GM19099 (cell line): ENCODE data around the gene DENND1C.

Experiments used
- POLR2A ChIP-seq: IDR thresholded peaks from 3 replicates; pipeline ENCODE4 v1.6.1; 2011; ENCODE audit warnings: low read depth; ENCODE audit not compliant: insufficient read length; ENCODE audit errors: extremely low read depth

The DENND1C gene

GRCh38 chr19:6475321-6476108, 6.1 kb downstream of the DENND1C start:
- TF ChIP-seq POLR2A = no peak

DNA sequence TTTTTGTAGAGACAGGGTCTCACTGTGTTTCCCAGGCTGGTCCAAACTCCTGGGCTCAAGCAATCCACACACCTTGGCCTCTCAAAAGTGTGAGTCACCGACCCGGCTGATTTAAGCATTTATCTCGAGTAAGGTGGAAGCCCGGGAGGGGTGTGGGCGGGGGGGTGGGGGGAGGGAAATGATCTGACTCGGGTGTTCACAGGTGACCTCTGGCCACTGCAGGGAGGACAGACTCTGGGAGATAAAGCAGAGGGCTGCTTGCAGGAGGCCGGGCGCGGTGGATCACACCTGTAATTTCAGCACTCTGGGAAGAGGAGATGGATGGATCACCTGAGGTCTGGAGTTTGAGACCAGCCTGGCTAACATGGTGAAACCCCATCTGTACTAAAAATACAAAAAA, 7.9 kb downstream of the DENND1C start:
- TF ChIP-seq POLR2A = no peak

DNA sequence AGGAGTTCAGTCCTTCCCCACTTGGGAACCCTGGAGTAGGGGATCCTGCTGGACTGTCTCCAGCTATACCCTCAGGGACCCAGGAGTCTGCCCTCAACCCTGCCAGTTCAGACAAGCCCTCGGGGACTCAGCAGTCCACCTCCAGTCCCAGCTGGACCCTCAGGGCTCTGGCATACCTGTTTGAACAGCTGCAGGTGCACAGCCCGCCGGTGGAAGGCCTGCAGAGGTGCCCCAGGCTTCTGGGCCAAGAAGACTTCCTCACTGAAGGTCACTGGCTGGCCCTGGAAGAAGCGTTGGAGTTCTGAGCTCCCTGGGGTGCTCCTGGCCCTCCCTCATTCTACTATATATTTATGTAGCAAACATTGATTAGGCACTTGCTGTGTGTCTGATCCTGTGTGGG, 8.9 kb downstream of the DENND1C start:
- no peak for TF ChIP-seq POLR2A

GRCh38 chr19:6471076-6471475, 10.5 kb downstream of the DENND1C start:
- TF ChIP-seq POLR2A = no peak

DNA sequence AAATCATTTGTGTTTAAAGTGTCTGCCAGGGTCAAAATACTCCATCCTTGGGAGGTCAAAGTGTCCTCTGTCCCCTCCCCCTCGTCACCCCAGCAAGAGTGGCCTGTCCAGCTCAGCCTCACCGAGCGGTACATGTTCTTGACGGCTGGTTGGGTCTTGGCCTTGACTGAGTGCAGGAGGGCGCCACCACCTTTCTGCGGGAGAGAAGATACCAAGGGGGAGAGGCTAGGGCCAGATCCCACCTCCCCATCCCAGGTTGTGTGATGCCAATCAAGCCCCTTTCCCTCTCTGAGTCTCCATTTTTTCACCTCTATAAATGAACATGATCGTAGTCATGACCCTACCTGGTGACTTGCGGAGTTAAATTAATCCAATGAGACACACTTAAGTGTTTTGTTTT, 11.4 kb downstream of the DENND1C start:
- no peak for TF ChIP-seq POLR2A

DNA sequence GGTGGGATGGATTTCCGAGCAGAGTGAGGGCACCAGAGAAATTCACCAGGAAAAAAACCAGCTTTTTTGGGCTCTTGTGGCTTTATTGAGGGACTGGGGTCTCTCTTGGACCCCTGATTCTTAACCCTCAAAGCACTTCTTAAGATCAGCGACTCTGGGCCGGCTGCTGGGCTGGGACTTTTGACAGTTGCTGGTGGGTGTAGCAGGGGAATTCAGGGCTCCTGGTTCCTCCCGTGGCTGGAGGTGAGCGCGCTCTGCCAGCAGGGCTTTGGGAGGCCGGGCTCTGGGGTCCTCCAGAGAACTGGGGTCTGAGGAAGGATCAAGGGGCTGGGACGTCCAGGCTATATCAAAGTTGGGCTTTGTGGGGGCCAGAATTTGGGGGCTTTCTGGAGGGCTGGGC, 14.2 kb downstream of the DENND1C start:
- TF ChIP-seq POLR2A = no peak

GRCh38 chr19:6466526-6467248, 14.9 kb downstream of the DENND1C start:
- no peak for TF ChIP-seq POLR2A

DNA sequence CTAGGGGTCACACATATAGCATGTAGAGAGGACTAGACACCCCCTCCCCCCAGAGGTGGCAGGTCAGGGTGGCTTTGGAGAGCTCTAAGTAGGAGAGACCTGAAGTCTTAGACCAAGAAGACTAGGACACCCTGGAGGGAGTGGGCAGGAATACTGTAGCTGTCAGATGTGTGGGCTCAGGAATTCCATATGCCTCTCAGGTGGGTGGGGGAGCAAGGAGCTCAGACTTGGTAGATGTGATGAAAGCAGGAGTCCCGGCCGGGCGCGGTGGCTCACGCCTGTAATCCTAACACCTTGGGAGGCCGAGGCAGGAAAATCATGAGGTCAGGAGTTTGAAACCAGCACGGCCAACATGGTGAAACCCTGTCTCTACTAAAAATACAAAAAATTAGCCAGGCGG, 15.9 kb downstream of the DENND1C start:
- TF ChIP-seq POLR2A = no peak

- TF ChIP-seq POLR2A = no peak
Observed at GRCh38 chr19:6465006-6465405, 16.6 kb downstream of the DENND1C start.

- no peak for TF ChIP-seq POLR2A
Observed at GRCh38 chr19:6464070-6464873, 17.3 kb downstream of the DENND1C start, which contains the start of gene CRB3. Gene CRB3, plus strand, starts transcription at chr19:6464271. Its CDS starts 431 bp downstream, at chr19:6464702.

DNA sequence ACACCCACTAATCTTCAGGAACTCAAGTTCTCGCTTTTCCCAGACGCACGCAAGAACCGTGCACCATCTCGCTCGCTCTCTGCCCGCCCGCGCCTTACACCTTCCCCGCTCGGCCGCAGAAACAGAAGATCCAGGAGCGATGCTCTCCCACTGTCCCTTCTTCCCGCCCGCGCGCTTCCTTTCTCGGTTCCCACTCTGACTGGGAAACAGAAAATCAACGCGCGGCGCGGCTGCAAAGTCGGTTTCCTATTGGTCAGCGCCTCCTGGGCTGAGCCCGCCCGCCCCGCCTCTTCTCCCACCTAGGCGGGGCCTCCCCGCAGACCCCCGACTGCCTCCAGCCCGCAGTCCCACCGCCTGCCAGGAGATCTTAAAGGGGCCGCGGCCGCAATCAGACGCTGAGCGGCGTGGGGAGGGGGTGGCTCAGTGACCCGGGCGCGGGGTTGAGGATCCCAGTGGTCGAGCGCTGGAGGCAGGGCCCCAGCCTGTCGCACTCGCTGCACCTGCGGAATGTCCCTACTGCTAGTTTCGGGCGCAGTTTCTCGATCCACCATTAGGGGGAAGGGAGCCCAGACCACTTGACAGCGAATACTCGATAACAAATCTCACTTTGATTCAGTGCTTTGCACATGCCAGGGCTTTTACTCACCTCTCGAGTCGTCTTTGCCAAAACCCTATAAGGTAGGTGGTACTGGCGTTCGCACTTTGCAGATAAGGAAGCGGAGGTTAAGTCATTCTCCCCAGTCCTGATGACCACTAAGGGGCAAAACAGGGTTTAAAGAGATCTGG, 21.3 kb downstream of the DENND1C start:
- peak; percentile 60 for TF ChIP-seq POLR2A

DNA sequence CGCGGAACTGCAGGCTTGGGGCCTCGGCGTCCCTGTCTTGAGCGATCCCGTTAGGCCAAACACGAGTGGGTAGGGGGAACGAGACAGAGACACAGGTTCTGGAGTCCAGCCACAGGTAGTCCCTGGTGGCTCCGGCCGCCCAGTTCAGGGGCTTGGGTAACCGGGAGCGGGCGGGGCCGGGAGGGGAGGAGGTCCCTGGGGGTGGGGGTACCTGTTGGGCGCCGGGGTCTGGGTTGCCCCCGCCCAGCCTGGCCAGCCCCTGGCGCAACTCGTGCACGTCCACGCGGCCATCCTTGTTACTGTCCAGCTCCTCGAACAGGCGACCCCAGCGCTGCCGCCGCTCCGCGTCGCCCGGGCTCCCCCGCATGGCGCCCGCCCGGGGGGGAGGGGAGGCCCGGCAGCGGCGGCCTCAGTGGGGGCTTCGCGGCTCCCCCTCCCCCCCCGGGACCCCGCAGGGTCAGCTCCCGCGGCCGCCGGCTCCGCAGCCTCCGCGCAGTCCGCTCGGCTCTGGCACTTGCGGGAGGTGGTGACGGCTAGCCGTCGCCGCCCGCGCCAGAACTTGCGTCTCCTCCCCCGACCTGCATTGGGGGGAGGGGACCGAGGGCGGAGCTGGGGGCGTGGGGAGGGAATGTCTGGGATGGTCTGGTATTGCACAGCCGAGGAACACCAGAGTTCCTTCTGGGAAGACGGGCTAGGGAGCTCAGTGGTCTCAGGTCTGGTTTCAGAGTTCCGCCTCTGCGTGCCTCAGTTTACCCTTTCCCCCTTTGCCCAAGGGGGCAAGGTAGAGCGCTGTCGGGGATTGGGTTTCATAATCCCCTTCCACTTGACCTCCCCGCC, 22.1 kb downstream of the DENND1C start, which contains the start of gene SLC25A23:
TSS of gene SLC25A23 (minus strand) at position 531 of the 837 bp plus-strand sequence. CDS start at position 367, 164 bp downstream.
- peak; percentile 55 for TF ChIP-seq POLR2A

DNA sequence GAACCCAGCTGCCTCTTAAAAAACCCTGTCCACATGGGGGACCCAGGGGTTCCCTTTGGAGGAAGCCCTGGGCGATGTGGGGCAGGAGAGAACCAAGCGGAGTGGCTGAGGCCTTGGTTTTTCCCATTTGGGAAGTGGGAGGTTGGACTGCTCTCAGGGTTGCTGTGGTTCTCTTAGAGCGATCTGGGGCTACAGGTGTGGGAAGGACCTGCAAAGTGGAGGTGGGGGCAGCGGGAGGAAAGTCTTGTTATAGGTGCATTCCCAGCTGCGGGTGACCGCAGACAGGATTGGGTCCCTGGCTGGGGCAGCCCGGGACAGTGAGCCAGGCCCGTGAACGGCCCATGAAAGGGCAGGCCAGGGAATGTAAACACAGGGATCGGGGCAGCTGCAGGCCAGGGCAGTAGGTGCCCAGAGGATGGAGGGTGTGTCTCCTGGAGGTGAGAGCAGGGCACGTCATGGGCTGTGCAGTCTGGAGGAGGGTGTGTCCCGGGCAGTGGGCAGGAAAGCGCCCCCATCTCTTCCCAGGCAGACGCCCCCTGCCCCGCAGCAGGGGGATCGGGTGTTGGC, 22.8 kb downstream of the DENND1C start:
- no peak for TF ChIP-seq POLR2A
